GM23248 (cell line): ENCODE results near the gene YPEL3. TPM values are rescaled to one million over a fixed set of nuclear protein-coding genes. Genes with fewer than 3 reads are reported as not detected.

Source experiments
- DNase-seq: peaks from one replicate; pipeline ENCODE4 v3.0.0-alpha.2; 2015
- H2AFZ ChIP-seq: fragments of 200-600 bp; sonication (generic); 2 replicates; pipeline ENCODE4 v1.6.1; 2016; ENCODE audit warnings: antibody characterized with exemption
- H3F3A ChIP-seq: fragments of 200-600 bp; sonication (generic); 2 replicates; pipeline ENCODE4 v1.6.1; 2016; ENCODE audit warnings: mild to moderate bottlenecking, antibody characterized with exemption, mixed run types; ENCODE audit not compliant: insufficient read depth
- H3K27ac ChIP-seq: fragments of 200-600 bp; sonication (generic); 2 replicates; pipeline ENCODE4 v1.5.1; 2016; ENCODE audit warnings: mild to moderate bottlenecking
- H3K27me3 ChIP-seq: fragments of 200-600 bp; sonication (generic); replicated peaks from 2 replicates; pipeline ENCODE4 v1.6.1; 2016; ENCODE audit warnings: mild to moderate bottlenecking; ENCODE audit not compliant: insufficient read depth
- H3K36me3 ChIP-seq: fragments of 200-600 bp; sonication (generic); 2 replicates; pipeline ENCODE4 v1.6.1; 2016; ENCODE audit warnings: low read depth, mild to moderate bottlenecking
- H3K4me1 ChIP-seq: fragments of 200-600 bp; sonication (generic); 2 replicates; pipeline ENCODE4 v1.6.1; 2016; ENCODE audit warnings: mild to moderate bottlenecking; ENCODE audit not compliant: insufficient read depth
- H3K4me2 ChIP-seq: fragments of 200-600 bp; sonication (generic); one replicate; pipeline ENCODE4 v1.6.1; 2016; ENCODE audit warnings: mild to moderate bottlenecking; ENCODE audit not compliant: unreplicated experiment
- H3K4me3 ChIP-seq: fragments of 200-600 bp; sonication (generic); 2 replicates; pipeline ENCODE4 v1.5.1; 2016; ENCODE audit warnings: mild to moderate bottlenecking
- H3K79me2 ChIP-seq: fragments of 200-600 bp; sonication (generic); 2 replicates; pipeline ENCODE4 v1.6.1; 2016; ENCODE audit warnings: mild to moderate bottlenecking; ENCODE audit not compliant: insufficient read depth
- H3K9ac ChIP-seq: fragments of 200-600 bp; sonication (generic); 2 replicates; pipeline ENCODE4 v1.6.1; 2016; ENCODE audit warnings: mild to moderate bottlenecking
- H3K9me2 ChIP-seq: fragments of 200-600 bp; sonication (generic); 2 replicates; pipeline ENCODE4 v1.6.1; 2016; ENCODE audit warnings: mixed run types, mild to moderate bottlenecking, moderate library complexity; ENCODE audit not compliant: insufficient read depth
- H3K9me3 ChIP-seq: fragments of 200-600 bp; sonication (generic); one replicate; pipeline ENCODE4 v1.6.1; 2017; ENCODE audit warnings: low read depth
- H4K20me1 ChIP-seq: fragments of 200-600 bp; sonication (generic); 2 replicates; pipeline ENCODE4 v1.6.0; 2016; ENCODE audit not compliant: insufficient read depth
- EZH2 ChIP-seq: fragments of 200-600 bp; sonication (generic); IDR thresholded peaks from 2 replicates; pipeline ENCODE4 v1.6.1; 2018; ENCODE audit warnings: antibody characterized with exemption, mild to moderate bottlenecking; ENCODE audit not compliant: insufficient read depth, poor library complexity, severe bottlenecking
- EZH2phosphoT487 ChIP-seq: fragments of 200-600 bp; sonication (generic); IDR thresholded peaks from 2 replicates; pipeline ENCODE4 v1.6.1; 2018; ENCODE audit warnings: antibody characterized with exemption, moderate library complexity, mild to moderate bottlenecking, low read depth; ENCODE audit not compliant: insufficient read depth
- WGBS, 2 experiments: methylation state at CpG; one replicate each; pipeline ENCODE4 v1.1.6; 2015 to 2017; ENCODE audit warnings: low lambda C conversion rate in 2 of 2, low coverage in 1 of 2; ENCODE audit errors: missing lambda C conversion rate in 2 of 2; 5-methylcytosine and 5-hydroxymethylcytosine counted together
- in situ Hi-C: fragments of 300-500 bp; cut with MboI; formaldehyde crosslinking; loops from 2 replicates; pipeline ENCODE4 v1.15.0; 2020
- polyA plus RNA-seq: library from polyadenylated mRNA; unstranded; fragments of >200 nt; fragmentation: Nextera tagmentation; extraction: Ambion mirVana; gene quantifications from 2 replicates; pipeline ENCODE4 v1.2.1, GENCODE V29; 2016
- total RNA-seq: library from RNA; depleted of rRNA; stranded (reverse); fragments of >200 nt; shearing (Covaris generic); gene quantifications from 2 replicates; pipeline ENCODE4 v1.2.3, GENCODE V29; 2014

Gene YPEL3
- total and polyA plus RNA-seq, 2 experiments from 2014 or later, result 100.0 to 200 TPM

DNA sequence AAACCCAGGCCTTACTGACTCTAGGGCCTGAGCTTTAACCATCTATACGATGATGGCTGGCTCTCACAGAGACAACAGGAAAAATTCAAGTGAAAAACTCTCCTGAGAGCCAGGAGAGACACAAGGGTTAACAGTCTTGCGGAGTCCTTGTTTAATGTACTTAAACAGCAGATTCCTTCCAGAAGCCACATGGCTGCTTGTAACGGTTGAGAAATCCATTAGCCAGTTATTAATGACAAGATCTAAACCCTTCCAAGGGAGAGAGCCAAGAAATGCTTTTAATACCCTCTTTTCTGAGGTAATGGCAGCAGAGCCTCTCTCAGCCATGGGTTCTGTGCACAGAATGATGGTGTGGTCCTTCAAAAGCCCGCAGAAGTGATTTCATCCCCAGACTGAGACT is 35.7 kb downstream of the YPEL3 start:
- 69 to 72% methylated on average over 4 of the region's 4 CpGs for WGBS, 2 experiments
- TF ChIP-seq EZH2 (no peak), EZH2phosphoT487 (no peak)
- in situ Hi-C loops, result no loop called here

DNA sequence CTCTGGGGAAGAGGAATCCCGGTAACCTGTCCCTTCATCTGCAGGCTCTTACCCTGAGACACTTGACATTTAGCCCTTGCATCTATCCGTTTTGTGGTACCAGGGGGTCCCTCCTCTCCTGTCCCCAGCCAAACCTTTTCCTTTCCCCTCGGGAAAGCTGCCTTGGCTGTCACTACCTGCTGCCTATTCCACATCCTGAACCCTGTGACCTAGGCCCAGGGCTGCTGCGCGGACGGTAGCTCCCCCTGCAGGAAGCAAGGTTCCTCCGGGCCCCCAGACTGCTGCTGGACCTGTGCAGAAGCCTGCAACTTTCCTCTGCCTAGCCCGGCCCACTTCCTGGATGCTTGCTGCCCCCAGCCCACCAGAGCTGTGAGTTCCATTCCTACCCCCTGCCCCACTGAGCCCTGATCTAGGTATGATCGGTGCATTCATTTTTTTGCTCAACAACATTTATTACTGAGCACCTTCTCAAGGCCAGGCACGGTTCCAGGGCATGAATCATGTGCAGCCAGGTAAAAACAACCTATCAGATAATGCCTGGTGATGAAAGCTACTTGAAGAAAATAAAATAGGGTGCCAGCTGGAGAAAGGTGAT is 41.0 kb downstream of the YPEL3 start:
- Histone ChIP-seq H3K79me2 (peaks cover 9% of the 10 kb centered on the region; the same call in 1 of the 2 replicates), H3K4me3 (no peak overlapping the region), H3K27ac (no peak overlapping the region), H3K9ac (no peak overlapping the region), H3K9me3 (no peaks in the 10 kb centered on the region), H3K4me2 (no peak overlapping the region), H4K20me1 (no peaks in the 10 kb centered on the region), H3K4me1 (peaks cover 15% of the 10 kb centered on the region), H3K9me2 (no peaks in the 10 kb centered on the region), H2AFZ (no peak overlapping the region), H3F3A (peaks cover 13% of the 10 kb centered on the region; the same call in 1 of the 2 replicates), H3K27me3 (no peaks in the 10 kb centered on the region), H3K36me3 (no peaks in the 10 kb centered on the region)
- TF ChIP-seq EZH2 (no peak), EZH2phosphoT487 (no peak)
- in situ Hi-C loops, result no loop called here
- WGBS, 2 experiments, result 64 to 69% methylated on average over 10 of the region's 10 CpGs
- no peak for DNase-seq

More for the DNA sequence above, 35.7 kb downstream of the YPEL3 start:
- H3K27ac ChIP-seq, result no peak overlapping the region
- no peaks in the 10 kb centered on the region for H3K9me2 ChIP-seq
- H2AFZ ChIP-seq, result no peak overlapping the region
- peaks cover 13% of the 10 kb centered on the region for H3K4me1 ChIP-seq
- no peaks in the 10 kb centered on the region for H4K20me1 ChIP-seq
- H3K79me2 ChIP-seq, result peaks cover 22% of the 10 kb centered on the region
- no peak for DNase-seq
- H3K27me3 ChIP-seq, result no peaks in the 10 kb centered on the region
- H3K9ac ChIP-seq, result no peak overlapping the region
- H3K4me3 ChIP-seq, result no peak overlapping the region
- no peak overlapping the region for H3K4me2 ChIP-seq
- H3K36me3 ChIP-seq, result no peaks in the 10 kb centered on the region
- H3K9me3 ChIP-seq, result no peaks in the 10 kb centered on the region
- H3F3A ChIP-seq, result peaks cover 8% of the 10 kb centered on the region; the same call in 1 of the 2 replicates

DNA sequence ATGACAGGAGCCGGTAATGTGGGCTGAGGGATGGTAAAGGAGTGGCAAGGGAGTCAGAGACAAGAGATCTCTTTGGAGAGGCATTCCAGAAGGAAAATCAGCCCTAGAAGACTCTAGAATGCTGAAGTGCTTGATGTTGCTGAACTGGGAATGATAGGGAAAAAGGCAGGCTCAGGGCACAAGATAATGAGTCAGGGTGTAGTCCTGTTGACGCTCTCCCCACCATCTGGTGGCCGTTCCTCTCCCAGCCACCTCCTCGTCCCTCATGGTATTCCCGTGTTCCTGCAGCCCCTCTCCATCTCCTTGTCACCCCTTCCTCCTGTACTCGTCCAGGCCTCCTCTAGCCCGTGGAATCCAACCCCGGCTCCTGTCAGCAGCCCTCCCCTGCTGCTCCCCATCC is 41.6 kb downstream of the YPEL3 start:
- no peak overlapping the region for H2AFZ ChIP-seq
- DNase-seq, result no peak
- H4K20me1 ChIP-seq, result no peaks in the 10 kb centered on the region
- no peak for TF ChIP-seq EZH2
- no peak for TF ChIP-seq EZH2phosphoT487
- no peak overlapping the region for H3K4me3 ChIP-seq
- WGBS, 2 experiments, result 70 to 77% methylated on average over 8 of the region's 8 CpGs
- H3K9ac ChIP-seq, result no peak overlapping the region
- no peak overlapping the region for H3K27ac ChIP-seq
- in situ Hi-C loops, result no loop called here
- peaks cover 9% of the 10 kb centered on the region; the same call in 1 of the 2 replicates for H3K79me2 ChIP-seq
- no peaks in the 10 kb centered on the region for H3K9me3 ChIP-seq
- H3F3A ChIP-seq, result peaks cover 13% of the 10 kb centered on the region; the same call in 1 of the 2 replicates
- H3K36me3 ChIP-seq, result no peaks in the 10 kb centered on the region
- H3K4me2 ChIP-seq, result no peak overlapping the region
- no peaks in the 10 kb centered on the region for H3K9me2 ChIP-seq
- H3K27me3 ChIP-seq, result no peaks in the 10 kb centered on the region
- H3K4me1 ChIP-seq, result peaks cover 15% of the 10 kb centered on the region

DNA sequence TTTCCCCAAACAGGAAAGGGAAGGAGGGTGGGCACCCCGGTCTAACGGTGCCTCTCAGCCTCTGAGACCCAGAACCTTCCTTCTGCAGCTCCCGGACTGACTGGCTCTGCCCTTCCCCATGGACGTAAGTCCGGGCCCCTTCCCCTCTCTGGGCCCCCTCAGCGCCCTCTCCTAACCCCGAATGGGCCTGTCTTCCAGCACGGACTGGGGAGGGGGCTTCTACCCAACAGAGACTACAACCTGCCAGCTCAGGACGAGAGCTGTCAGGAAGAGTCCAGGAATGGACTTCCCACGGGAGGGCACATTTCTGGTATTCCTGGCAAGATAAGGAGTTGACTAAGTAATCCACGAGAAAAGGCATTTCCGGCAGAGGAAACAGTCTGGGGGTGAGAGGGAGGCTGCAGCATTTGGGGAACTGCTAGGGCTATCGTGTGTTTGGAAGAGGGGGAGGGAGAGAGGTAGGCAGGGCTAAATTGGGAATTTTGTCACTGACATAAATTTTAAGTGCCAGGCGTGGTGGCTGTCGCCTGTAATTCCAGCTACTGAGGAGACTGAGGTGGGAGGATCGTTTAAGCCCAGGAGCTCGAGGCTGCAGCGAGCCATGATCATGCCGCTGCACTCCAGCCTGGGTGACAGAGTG is 42.5 kb downstream of the YPEL3 start:
- peak overlapping the region; percentile 85 for H2AFZ ChIP-seq
- DNase-seq, result peak; percentile 77
- no peaks in the 10 kb centered on the region for H3K27me3 ChIP-seq
- peaks cover 15% of the 10 kb centered on the region for H3K4me1 ChIP-seq
- peak overlapping the region; percentile 85 for H3K4me3 ChIP-seq
- H4K20me1 ChIP-seq, result no peaks in the 10 kb centered on the region
- H3K9me2 ChIP-seq, result no peaks in the 10 kb centered on the region
- in situ Hi-C loops, result no loop called here
- no peaks in the 10 kb centered on the region for H3K9me3 ChIP-seq
- peaks cover 9% of the 10 kb centered on the region; the same call in 1 of the 2 replicates for H3K79me2 ChIP-seq
- H3K36me3 ChIP-seq, result no peaks in the 10 kb centered on the region
- 0 to 2% methylated on average over 18 to 19 of the region's 19 CpGs for WGBS, 2 experiments
- TF ChIP-seq EZH2phosphoT487 (no peak), EZH2 (no peak)
- H3K9ac ChIP-seq, result peak overlapping the region; percentile 76
- H3K4me2 ChIP-seq, result peak overlapping the region; percentile 96
- peaks cover 13% of the 10 kb centered on the region; the same call in 1 of the 2 replicates for H3F3A ChIP-seq
- H3K27ac ChIP-seq, result peak overlapping the region; percentile 51
